H9 (cell line): Measurements from ENCODE around the gene STK35. TPM values are rescaled to one million over a fixed set of nuclear protein-coding genes. Genes with fewer than 3 reads are reported as not detected.

Source experiments
- DNase-seq: peaks from one replicate; pipeline ENCODE4 v3.0.0-alpha.2; 2017
- H2AFZ ChIP-seq: one replicate; pipeline ENCODE4 v1.6.1; 2013; ENCODE audit warnings: mild to moderate bottlenecking, low read length, control low read depth, moderate library complexity
- H2AK5ac ChIP-seq: 2 replicates; pipeline ENCODE4 v1.6.1; 2013; ENCODE audit warnings: low read length, control low read depth, mixed read lengths; ENCODE audit not compliant: insufficient read length
- H2BK120ac ChIP-seq: one replicate; pipeline ENCODE4 v1.6.1; 2013; ENCODE audit warnings: low read depth, mild to moderate bottlenecking, low read length, control low read depth, inconsistent platforms; ENCODE audit not compliant: poor library complexity, severe bottlenecking
- H2BK12ac ChIP-seq: 2 replicates; pipeline ENCODE4 v1.6.1; 2013; ENCODE audit warnings: low read length, control low read depth, mixed read lengths, low read depth; ENCODE audit not compliant: insufficient read length
- H2BK15ac ChIP-seq: 2 replicates; pipeline ENCODE4 v1.6.1; 2013; ENCODE audit warnings: low read depth, low read length, control low read depth
- H2BK20ac ChIP-seq: one replicate; pipeline ENCODE4 v1.6.1; 2013; ENCODE audit warnings: low read depth, mild to moderate bottlenecking, low read length, control low read depth, inconsistent platforms; ENCODE audit not compliant: poor library complexity, severe bottlenecking
- H2BK5ac ChIP-seq: 2 replicates; pipeline ENCODE4 v1.6.1; 2013; ENCODE audit warnings: low read length, control low read depth, mixed read lengths; ENCODE audit not compliant: insufficient read length
- H3K14ac ChIP-seq: 2 replicates; pipeline ENCODE4 v1.6.1; 2013; ENCODE audit warnings: low read length, control low read depth; ENCODE audit not compliant: insufficient read depth
- H3K18ac ChIP-seq: 2 replicates; pipeline ENCODE4 v1.6.1; 2013; ENCODE audit warnings: low read depth, mild to moderate bottlenecking, mixed read lengths, low read length, control low read depth; ENCODE audit not compliant: insufficient read length
- H3K23ac ChIP-seq: 2 replicates; pipeline ENCODE4 v1.6.1; 2013; ENCODE audit warnings: low read length, control low read depth, mixed read lengths, low read depth; ENCODE audit not compliant: insufficient read length
- H3K23me2 ChIP-seq: 2 replicates; pipeline ENCODE4 v1.6.1; 2013; ENCODE audit warnings: low read depth, mild to moderate bottlenecking, mixed read lengths, low read length, control low read depth; ENCODE audit not compliant: insufficient read length, poor library complexity, severe bottlenecking
- H3K27ac ChIP-seq: 2 replicates; pipeline ENCODE4 v1.5.1; 2013; ENCODE audit warnings: low read length, control low read depth, mixed read lengths, low read depth; ENCODE audit not compliant: insufficient read length
- H3K27me3 ChIP-seq: 2 replicates; pipeline ENCODE4 v1.6.1; 2013; ENCODE audit warnings: low read length, control low read depth, inconsistent platforms; ENCODE audit not compliant: insufficient read depth
- H3K4ac ChIP-seq: 2 replicates; pipeline ENCODE4 v1.6.1; 2013; ENCODE audit warnings: low read depth, mild to moderate bottlenecking, control low read depth, inconsistent platforms, low read length, moderate library complexity
- H3K4me1 ChIP-seq: 2 replicates; pipeline ENCODE4 v1.6.1; 2013; ENCODE audit warnings: low read length, control low read depth, inconsistent platforms; ENCODE audit not compliant: insufficient read depth
- H3K4me2 ChIP-seq: 2 replicates; pipeline ENCODE4 v1.6.1; 2013; ENCODE audit warnings: low read length, control low read depth, mixed read lengths; ENCODE audit not compliant: insufficient read length, insufficient read depth
- H3K56ac ChIP-seq: 2 replicates; pipeline ENCODE4 v1.6.1; 2013; ENCODE audit warnings: low read depth, mild to moderate bottlenecking, mixed read lengths, low read length, control low read depth; ENCODE audit not compliant: insufficient read length
- H3K79me1 ChIP-seq: 2 replicates; pipeline ENCODE4 v1.6.1; 2013; ENCODE audit warnings: low read depth, mild to moderate bottlenecking, moderate library complexity, low read length, control low read depth, inconsistent platforms; ENCODE audit not compliant: insufficient read depth, poor library complexity, severe bottlenecking
- H3K79me2 ChIP-seq: 2 replicates; pipeline ENCODE4 v1.6.1; 2013; ENCODE audit warnings: low read length, control low read depth, inconsistent platforms; ENCODE audit not compliant: insufficient read depth
- H3K9ac ChIP-seq: 2 replicates; pipeline ENCODE4 v1.6.1; 2013; ENCODE audit warnings: low read length, control low read depth, mixed read lengths; ENCODE audit not compliant: insufficient read length; ENCODE audit errors: extremely low read depth
- H3K9me3 ChIP-seq: one replicate; pipeline ENCODE4 v1.6.1; 2013; ENCODE audit warnings: low read depth, low read length, inconsistent platforms; ENCODE audit not compliant: control insufficient read depth
- H3T11ph ChIP-seq: one replicate; pipeline ENCODE4 v1.6.1; 2013; ENCODE audit warnings: mild to moderate bottlenecking, low read length, control low read depth, inconsistent platforms
- H4K20me1 ChIP-seq: one replicate; pipeline ENCODE4 v1.6.1; 2013; ENCODE audit not compliant: control insufficient read depth, insufficient read length, insufficient read depth
- H4K5ac ChIP-seq: 2 replicates; pipeline ENCODE4 v1.6.1; 2013; ENCODE audit warnings: low read depth, mild to moderate bottlenecking, mixed read lengths, low read length, control low read depth; ENCODE audit not compliant: insufficient read length
- H4K8ac ChIP-seq: replicated peaks from 2 replicates; pipeline ENCODE4 v1.6.1; 2013; ENCODE audit warnings: low read length, control low read depth, mixed read lengths, low read depth; ENCODE audit not compliant: insufficient read length
- H4K91ac ChIP-seq: 2 replicates; pipeline ENCODE4 v1.6.1; 2013; ENCODE audit warnings: low read depth, mild to moderate bottlenecking, moderate library complexity, mixed read lengths, low read length, control low read depth; ENCODE audit not compliant: insufficient read length
- H3K27ac Mint-ChIP-seq, 3 experiments: 2 replicates in 2 of 3; 3 replicates in 1 of 3; pipeline ENCODE4 v1.8.0; 2020 to 2021; ENCODE audit warnings: mixed read lengths in 3 of 3, mild to moderate bottlenecking in 1 of 3, moderate library complexity in 1 of 3
- H3K27me3 Mint-ChIP-seq: 2 replicates; pipeline ENCODE4 v1.8.0; 2021; ENCODE audit warnings: low read depth, mild to moderate bottlenecking, moderate library complexity, mixed read lengths
- H3K36me3 Mint-ChIP-seq, 3 experiments: 2 replicates in 2 of 3; 3 replicates in 1 of 3; pipeline ENCODE4 v1.8.0; 2020 to 2021; ENCODE audit warnings: low read depth in 3 of 3, mixed read lengths in 3 of 3; ENCODE audit not compliant: insufficient read depth in 1 of 3
- H3K4me1 Mint-ChIP-seq, 2 experiments: 2 replicates each; pipeline ENCODE4 v1.8.0; 2020; ENCODE audit warnings: mixed read lengths in 2 of 2
- H3K4me3 Mint-ChIP-seq, 2 experiments: 2 replicates in 1 of 2; 3 replicates in 1 of 2; pipeline ENCODE4 v1.8.0; 2020 to 2021; ENCODE audit warnings: mild to moderate bottlenecking in 2 of 2, mixed read lengths in 2 of 2, moderate library complexity in 1 of 2
- H3K9me3 Mint-ChIP-seq, 2 experiments: 2 replicates in 1 of 2; 3 replicates in 1 of 2; pipeline ENCODE4 v1.8.0; 2020; ENCODE audit warnings: mild to moderate bottlenecking in 2 of 2, mixed read lengths in 2 of 2, moderate library complexity in 1 of 2
- CTCF ChIP-seq: fragments of 200-600 bp; sonication (generic); conservative IDR thresholded peaks from 3 replicates; pipeline ENCODE4 v1.8.0; 2021; ENCODE audit warnings: antibody characterized with exemption, mild to moderate bottlenecking
- WGBS: extraction: QIAGEN DNeasy Blood & Tissue Kit; methylation state at CpG from one replicate; pipeline ENCODE4 v1.1.7; 2013; ENCODE audit warnings: missing lambda C conversion rate, low lambda C conversion rate, mixed read lengths; ENCODE audit not compliant: insufficient read length; ENCODE audit errors: extremely low coverage; 5-methylcytosine and 5-hydroxymethylcytosine counted together
- total RNA-seq: library from RNA; stranded (reverse); gene quantifications from 2 replicates; pipeline ENCODE4 v1.2.1, GENCODE V29; 2021

The STK35 gene
- total RNA-seq, 1 experiment from 2014 or later = 66.2 TPM

- H3K23ac ChIP-seq = no peak overlapping the region
- peaks cover 20 to 24% of the 10 kb centered on the region in 2 experiments for H3K4me1 Mint-ChIP-seq
- TF ChIP-seq CTCF = no peak
Measured at GRCh38 chr20:2139736-2140135, 38.1 kb downstream of the STK35 start.

More at GRCh38 chr20:2139736-2140135, 38.1 kb downstream of the STK35 start:
- Mint-ChIP-seq H3K4me3 (no peak overlapping the region), H3K36me3 (peaks cover 6 to 16% (median 13%) of the 10 kb centered on the region in 3 experiments), H3K27ac (no peak overlapping the region; a peak in 1 of 7 replicates), H3K9me3 (no peaks in the 10 kb centered on the region), H3K27me3 (no peaks in the 10 kb centered on the region)
- H2BK12ac ChIP-seq = no peak overlapping the region
- H3K27me3 ChIP-seq = no peaks in the 10 kb centered on the region
- no peak overlapping the region for H2BK120ac ChIP-seq
- H3K27ac ChIP-seq = no peak overlapping the region
- no peak overlapping the region for H2AK5ac ChIP-seq
- H4K8ac ChIP-seq = no peak overlapping the region
- H3K9me3 ChIP-seq = no peaks in the 10 kb centered on the region
- DNase-seq = no peak
- no peaks in the 10 kb centered on the region for H3K23me2 ChIP-seq
- no peak overlapping the region for H3K9ac ChIP-seq
- H2AFZ ChIP-seq = no peak overlapping the region
- no peaks in the 10 kb centered on the region for H4K20me1 ChIP-seq
- no peak overlapping the region for H2BK20ac ChIP-seq
- no peak overlapping the region for H4K5ac ChIP-seq
- H3K14ac ChIP-seq = no peak overlapping the region; the same call in 1 of the 2 replicates
- no peak overlapping the region for H4K91ac ChIP-seq
- no peak overlapping the region for H2BK5ac ChIP-seq
- no peak overlapping the region for H3K4ac ChIP-seq
- WGBS = no CpG with 5 or more reads among the region's 2 CpGs
- no peaks in the 10 kb centered on the region for H3K79me1 ChIP-seq
- no peaks in the 10 kb centered on the region for H3K4me1 ChIP-seq
- H3K56ac ChIP-seq = no peak overlapping the region
- no peak overlapping the region for H2BK15ac ChIP-seq
- no peak overlapping the region for H3K18ac ChIP-seq
- H3K4me2 ChIP-seq = no peak overlapping the region
- no peak overlapping the region for H3T11ph ChIP-seq
- H3K79me2 ChIP-seq = peaks cover 3% of the 10 kb centered on the region; the same call in 1 of the 2 replicates
